Heart right ventricle (tissue), 16 donors: ENCODE data around the gene MCCC1. TPM values are rescaled to one million over a fixed set of nuclear protein-coding genes. Genes with fewer than 3 reads are reported as not detected.

Experiments
- ATAC-seq, 8 donors: fragments of 200-7000 bp; cut with Tn5 transposase; one replicate each; pipeline ENCODE4 v1.9.1; 2020; ENCODE audit warnings: mild to moderate bottlenecking in 8 of 8, moderate library complexity in 8 of 8, moderate number of reproducible peaks in 1 of 8
- DNase-seq, 2 donors: peaks; one replicate each; pipeline ENCODE4 v3.0.0-alpha.2; 2020
- H3K27ac ChIP-seq, 10 donors: fragments of 200-600 bp; sonication (generic) in 2 of 10; one replicate each; pipeline versions ENCODE4 v1.5.0 to v1.8.0; 2020 to 2022; ENCODE audit warnings: mild to moderate bottlenecking in 3 of 10
- H3K27me3 ChIP-seq, 7 donors: fragments of 200-600 bp; one replicate each; pipeline ENCODE4 v1.8.0; 2021 to 2022; ENCODE audit warnings: mild to moderate bottlenecking in 2 of 7
- H3K36me3 ChIP-seq, 9 donors: fragments of 200-600 bp; sonication (generic) in 1 of 9; one replicate each; pipeline versions ENCODE4 v1.5.0 to v1.8.0; 2020 to 2022; ENCODE audit warnings: mild to moderate bottlenecking in 2 of 9
- H3K4me1 ChIP-seq, 9 donors: fragments of 200-600 bp; sonication (generic) in 1 of 9; one replicate each; pipeline versions ENCODE4 v1.5.0 to v1.8.0; 2020 to 2022; ENCODE audit warnings: mild to moderate bottlenecking in 4 of 9
- H3K4me3 ChIP-seq, 10 donors: fragments of 200-600 bp; sonication (generic) in 2 of 10; one replicate each; pipeline versions ENCODE4 v1.5.0 to v1.8.0; 2020 to 2022; ENCODE audit warnings: mild to moderate bottlenecking in 7 of 10, moderate library complexity in 2 of 10
- H3K9me3 ChIP-seq, 11 donors: fragments of 200-600 bp in 10 of 11; sonication (generic) in 2 of 11; one replicate each; pipeline versions ENCODE4 v1.5.0 to v1.8.0; 2013 to 2022; ENCODE audit warnings: mild to moderate bottlenecking in 2 of 11, control low read depth in 1 of 11, moderate library complexity in 1 of 11
- CTCF ChIP-seq, 9 donors: fragments of 200-600 bp; sonication (generic) in 2 of 9; IDR thresholded peaks; one replicate each; pipeline versions ENCODE4 v1.5.0 to v1.8.0; 2021 to 2022; ENCODE audit warnings: antibody characterized with exemption in 9 of 9, mild to moderate bottlenecking in 5 of 9, moderate library complexity in 1 of 9
- WGBS, 2 donors: extraction: QIAGEN DNeasy Blood & Tissue Kit; methylation state at CpG; one replicate each; pipeline ENCODE4 v1.1.7; 2013; ENCODE audit warnings: inconsistent platforms in 1 of 2; 5-methylcytosine and 5-hydroxymethylcytosine counted together
- intact Hi-C, 10 donors: fragments of 100-400 bp; cut with DNase I; formaldehyde crosslinking; loops; one replicate each; pipeline versions ENCODE4 v1.11.1 to v1.14.2; 2022
- polyA plus RNA-seq, 2 donors: library from polyadenylated mRNA; stranded (reverse); fragments of 200-250 nt; gene quantifications; one replicate each; pipeline ENCODE4 v1.2.3, GENCODE V29; 2013
- total RNA-seq, 10 donors: library from RNA; stranded (reverse); fragmentation: NEBNext Ultra II Directional in 3 of 10; extraction: Animal tissue kit (Norgen Biotek cat#: 25700) in 3 of 10; gene quantifications; one replicate each; pipeline versions ENCODE4 v1.2.1 to v1.2.4, GENCODE V29; 2021 to 2023
- donor health status: Arrhythmogenic right ventricular cardiomyopathy.
- donor health status: ischemic (EF 13 %, LVEDD 7.1; RV severe dilation, severe dysfunction).
- donor health status: healthy with polysubstance abuse.
- donor health status: DM: no; HTN: yes; CAD: no.
- donor health status: DM: no; HTN: no; CAD: no.
- donor health status: ischemic (EF 25% LVEDD 6.9; RV normal size, moderate dysfunction).
- donor health status: ischemic (EF 25% LVEDD 5.7; RV mildly dilated, moderate dysfunction).
- donor health status: healthy.
- donor health status: DM: yes; HTN: yes; CAD: no.
- donor health status: Ischemic cardiomyopathy.
- donor health status: ischemic (EF 35%, LVEDD 5.7; RV mildly dilated, moderate dysfunction).
- donor health status: nonischemic (EF 11% LVEDD 7.7; RV severe dilation, severe dysfunction).
- donor health status: DM: yes; HTN: yes; CAD: no.
- donor health status: PGD.
- donor health status: ischemic (EF 29% LVEDD 5.4; RV normal size, mild dysfunction).
- donor health status: nonischemic (EF 23%, LVEDD 6.1; RV moderate dilation, normal function).

MCCC1 gene
- total and polyA plus RNA-seq, 12 donors: 28.9 to 62.9 (median 46.0) TPM

GRCh38 chr3:183013074-183013473 lies 86.2 kb downstream of the MCCC1 start:
- Histone ChIP-seq H3K27me3 (no peaks in the 10 kb centered on the region), H3K9me3 (no peaks in the 10 kb centered on the region), H3K4me3 (no peak overlapping the region), H3K27ac (no peak overlapping the region), H3K4me1 (no peaks in the 10 kb centered on the region), H3K36me3 (peaks cover 0 to 63% (median 11%) of the 10 kb centered on the region in 9 donors)
- 96 to 98% methylated on average over 5 of the region's 5 CpGs for WGBS, 2 donors
- ATAC-seq (no peak), DNase-seq (no peak)
- intact Hi-C loops: no loop called here
- TF ChIP-seq CTCF (IDR thresholded peaks at IDR 0.05): no peak

GRCh38 chr3:183008800-183009199 lies 90.5 kb downstream of the MCCC1 start:
- H3K4me1 ChIP-seq: no peaks in the 10 kb centered on the region
- ATAC-seq (no peak), DNase-seq (no peak)
- peaks cover 0 to 34% (median 0%) of the 10 kb centered on the region in 9 donors for H3K36me3 ChIP-seq
- no peak for TF ChIP-seq CTCF (IDR thresholded peaks at IDR 0.05)
- no peak overlapping the region for H3K4me3 ChIP-seq
- intact Hi-C loops: no loop called here
- no peaks in the 10 kb centered on the region for H3K9me3 ChIP-seq
- H3K27me3 ChIP-seq: no peaks in the 10 kb centered on the region
- no peak overlapping the region for H3K27ac ChIP-seq

- no peak for TF ChIP-seq CTCF (IDR thresholded peaks at IDR 0.05)
- H3K4me3 ChIP-seq: no peak overlapping the region
- no peaks in the 10 kb centered on the region for H3K9me3 ChIP-seq
- peaks cover 0 to 29% (median 0%) of the 10 kb centered on the region in 9 donors for H3K36me3 ChIP-seq
- DNase-seq (no peak), ATAC-seq (no peak)
- intact Hi-C loops: no loop called here
- no peaks in the 10 kb centered on the region for H3K4me1 ChIP-seq
- H3K27me3 ChIP-seq: no peaks in the 10 kb centered on the region
- 95 to 96% methylated on average over 4 of the region's 4 CpGs for WGBS, 2 donors
- no peak overlapping the region for H3K27ac ChIP-seq
Observed at GRCh38 chr3:183008303-183008702, 91.0 kb downstream of the MCCC1 start.

- Histone ChIP-seq H3K4me3 (no peak overlapping the region), H3K4me1 (no peaks in the 10 kb centered on the region), H3K27ac (no peak overlapping the region), H3K27me3 (no peaks in the 10 kb centered on the region), H3K9me3 (no peaks in the 10 kb centered on the region), H3K36me3 (peaks cover 0 to 18% (median 0%) of the 10 kb centered on the region in 9 donors)
- TF ChIP-seq CTCF (IDR thresholded peaks at IDR 0.05): no peak
- DNase-seq: no peak
- intact Hi-C loops: no loop called here
- no peak for ATAC-seq
- 89 to 92% methylated on average over 10 of the region's 10 CpGs for WGBS, 2 donors
Observed at GRCh38 chr3:183006396-183007002, 92.8 kb downstream of the MCCC1 start.
